ENCODE measurements around the gene PTOV1.
A peak's percentile ranks its signal among the peaks of the same experiment; 100 is the strongest.

PTOV1 gene

DNA sequence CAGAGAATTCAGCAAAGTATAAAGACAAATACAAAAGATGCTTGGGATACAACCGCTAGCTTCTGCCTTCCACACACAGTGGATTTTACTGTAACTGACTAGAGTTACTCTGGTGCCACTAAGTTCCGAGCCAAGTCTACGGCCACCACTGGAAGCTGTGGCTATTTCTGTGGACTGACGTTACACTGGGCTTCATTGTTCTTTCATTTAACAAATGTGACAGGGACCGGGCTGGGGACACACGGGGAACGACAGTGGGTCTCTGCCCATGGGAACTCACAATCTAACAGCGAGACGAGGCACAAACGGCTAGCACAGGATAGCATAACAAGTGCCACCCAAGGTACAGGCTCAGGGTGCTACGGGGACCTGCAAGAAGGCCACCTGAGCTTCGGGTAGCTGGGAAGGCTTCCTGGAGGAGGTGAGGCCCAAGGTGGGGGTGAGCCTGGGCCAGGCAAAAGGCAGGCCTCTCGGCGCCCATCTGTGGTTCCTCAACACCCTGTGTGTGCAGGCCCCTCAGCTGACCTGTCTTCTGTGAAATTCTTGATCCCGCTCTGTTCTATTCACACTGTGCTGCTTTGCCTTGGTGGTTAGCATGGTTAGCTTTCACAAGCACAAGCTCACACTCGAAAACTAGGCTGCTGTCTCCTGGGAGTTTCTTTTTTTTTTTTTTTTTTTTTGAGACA lies 56.1 kb downstream of the PTOV1 start:
- FAIRE-seq (peak; percentile 73), DNase-seq (ENCODE audit: insufficient read length) (no peak)
- TF ChIP-seq TAF1 (IDR thresholded peaks at IDR 0.05; ENCODE audit: borderline replicate concordance, low read depth, low read length) (no peak), POLR2A (IDR thresholded peaks at IDR 0.05; ENCODE audit: low read depth, low read length) (peak; percentile 38; the same call in 1 of the 2 replicates)

DNA sequence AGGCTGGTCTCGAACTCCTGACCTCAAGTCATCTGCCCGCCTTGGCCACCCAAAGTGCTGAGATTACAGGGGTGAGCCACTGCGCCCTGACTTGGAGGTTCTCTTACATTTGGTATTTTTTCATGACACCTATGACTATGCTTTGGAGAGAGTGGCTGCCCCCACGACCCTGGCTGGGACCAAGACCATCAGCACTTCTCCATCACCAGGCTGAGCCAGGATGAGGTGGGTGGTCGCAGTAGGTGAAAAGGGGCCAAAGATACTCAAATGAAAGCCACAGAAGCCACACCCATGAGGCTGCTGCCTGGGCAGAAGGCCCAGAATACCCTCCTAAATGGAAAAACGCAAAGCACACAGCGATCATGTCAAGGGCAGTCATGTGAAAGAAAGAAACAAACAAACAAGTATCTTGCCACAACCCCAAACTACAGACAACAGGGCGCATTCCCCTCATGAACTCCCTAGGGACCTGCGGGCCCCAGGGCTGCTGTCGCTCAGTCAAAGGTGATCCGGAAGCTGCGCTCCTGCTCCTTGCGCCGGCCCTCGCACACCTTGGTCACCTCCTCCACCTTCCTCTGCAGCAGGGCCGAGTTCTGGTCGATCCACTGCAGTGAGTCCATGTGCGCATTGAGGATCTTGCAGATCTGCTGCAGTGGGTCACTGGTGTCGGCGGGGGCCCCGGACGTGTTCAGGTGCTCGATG lies 56.9 kb downstream of the PTOV1 start:
- DNase-seq (ENCODE audit: insufficient read length), result no peak
- 0 out of 2 replicates have a peak, but pooled peaks have one; percentile 15 for TF ChIP-seq POLR2A (IDR thresholded peaks at IDR 0.05; ENCODE audit: low read depth, low read length)
- TF ChIP-seq TAF1 (IDR thresholded peaks at IDR 0.05; ENCODE audit: borderline replicate concordance, low read depth, low read length), result no peak
- FAIRE-seq, result peak; percentile 95

DNA sequence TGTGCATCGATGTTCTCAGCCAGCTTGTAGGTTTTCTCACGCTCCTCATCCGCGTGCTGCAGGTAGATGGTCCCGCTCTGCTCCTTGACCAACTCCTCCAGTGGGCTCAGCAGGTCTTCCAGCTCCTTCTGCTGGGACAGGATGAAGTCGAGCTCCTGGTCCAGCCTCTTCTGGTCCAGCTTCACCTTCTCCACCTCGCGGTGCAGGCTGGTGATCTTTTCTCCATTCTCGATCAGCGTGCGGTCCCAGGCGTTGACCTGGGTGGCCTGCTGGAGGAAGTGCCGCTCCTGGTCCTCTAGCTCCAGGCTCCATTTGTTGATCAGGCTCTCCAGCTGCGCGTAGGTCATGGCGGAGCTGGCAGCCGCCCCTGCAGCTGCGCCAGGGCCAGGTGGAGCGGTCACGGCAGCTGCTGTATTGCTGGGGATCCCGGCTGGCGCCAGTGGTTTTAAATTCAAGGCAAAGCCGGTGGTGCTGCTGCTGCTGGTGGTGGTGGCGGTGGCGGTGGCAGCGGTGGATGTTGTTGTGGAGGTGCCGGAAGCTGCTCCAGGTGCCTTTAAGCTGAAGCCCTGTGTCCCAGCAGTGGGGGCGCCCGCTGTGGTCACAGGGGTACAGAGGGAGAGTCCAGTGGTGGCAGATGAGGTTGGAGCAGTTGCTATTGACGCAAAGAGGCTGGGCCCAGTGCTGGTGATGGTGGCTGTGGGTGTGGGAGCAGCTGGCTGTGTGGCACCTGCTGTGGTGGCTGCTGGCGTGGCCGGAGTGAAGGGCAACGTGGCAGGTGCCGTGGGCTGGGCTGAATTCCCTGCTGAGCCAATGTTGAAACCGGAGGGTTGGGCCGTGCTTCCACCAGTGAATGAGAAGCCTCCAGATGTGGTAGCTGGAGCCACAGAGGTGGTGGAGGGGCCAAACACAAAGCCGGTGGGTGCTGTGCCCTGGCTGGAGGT lies 57.8 kb downstream of the PTOV1 start:
- FAIRE-seq, result no peak
- no peak for DNase-seq (ENCODE audit: insufficient read length)
- TF ChIP-seq TAF1 (IDR thresholded peaks at IDR 0.05; ENCODE audit: borderline replicate concordance, low read depth, low read length), result no peak
- 0 out of 2 replicates have a peak, but pooled peaks have one; percentile 1 for TF ChIP-seq POLR2A (IDR thresholded peaks at IDR 0.05; ENCODE audit: low read depth, low read length)

DNA sequence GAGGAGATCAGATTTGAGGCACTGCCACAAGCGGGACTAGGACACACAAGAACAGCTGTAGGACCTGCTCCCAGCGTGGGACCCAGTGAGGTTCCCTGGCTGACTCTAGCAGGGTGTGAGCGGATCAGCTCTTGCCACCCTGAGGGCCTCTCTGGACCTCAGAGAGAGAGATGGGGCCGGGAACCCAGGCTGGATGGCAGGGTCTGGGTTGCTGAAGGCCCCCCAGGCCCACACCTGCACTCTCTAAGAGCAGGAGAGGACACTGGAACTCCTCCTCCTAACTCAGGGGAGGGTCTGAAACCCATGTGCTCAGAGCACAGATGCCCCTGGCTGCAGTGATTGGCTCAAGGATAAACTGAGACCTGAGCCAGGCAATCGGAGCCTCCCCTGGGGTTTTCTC lies 59.2 kb downstream of the PTOV1 start:
- DNase-seq (ENCODE audit: insufficient read length) (no peak), FAIRE-seq (no peak)
- TF ChIP-seq POLR2AphosphoS5 (IDR thresholded peaks at IDR 0.05; ENCODE audit: low read depth, low read length), result peak; percentile 3; the same call in 1 of the 2 replicates
- no peak; the same call in 1 of the 2 replicates for TF ChIP-seq POLR2A (IDR thresholded peaks at IDR 0.05; ENCODE audit: low read depth, low read length)
- TF ChIP-seq TAF1 (IDR thresholded peaks at IDR 0.05; ENCODE audit: borderline replicate concordance, low read depth, low read length), result no peak

Data from GM12892 (cell line).